ENCODE data around the gene ARMC9.

DNA sequence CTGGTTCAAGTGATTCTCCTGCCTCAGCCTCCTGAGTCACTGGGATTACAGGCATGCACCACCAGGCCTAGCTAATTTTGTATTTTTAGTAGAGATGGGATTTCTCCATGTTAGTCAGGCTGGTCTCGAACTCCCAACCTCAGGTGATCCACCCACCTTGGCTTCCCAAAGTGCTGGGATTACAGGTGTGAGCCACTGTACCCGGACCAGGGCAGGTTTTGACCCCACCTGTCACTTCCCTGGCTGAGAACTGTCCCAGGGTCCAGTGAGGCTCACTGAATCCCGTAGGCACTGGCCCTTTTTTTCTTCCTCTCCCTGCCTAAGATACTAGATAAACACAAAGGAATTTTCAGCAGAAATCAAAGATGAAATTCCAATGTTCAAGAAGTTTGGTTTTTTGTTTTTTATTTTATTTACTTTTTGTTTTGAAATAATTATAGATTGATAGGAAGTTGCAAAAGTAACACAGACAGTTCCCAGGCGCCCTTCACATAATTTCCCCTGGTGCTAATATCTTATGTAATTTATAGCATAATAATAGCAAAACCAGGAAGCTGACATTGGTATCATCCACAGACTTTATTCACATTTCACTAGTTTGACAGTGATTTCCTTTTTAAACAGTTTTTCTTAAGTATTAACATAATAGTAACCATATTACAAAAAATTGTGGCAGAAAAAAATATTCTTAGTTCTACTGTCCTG is 144.7 kb downstream of the ARMC9 start:
- TF ChIP-seq EZH2 (IDR thresholded peaks at IDR 0.05; ENCODE audit: insufficient read depth, poor library complexity, severe bottlenecking) (no peak), EZH2phosphoT487 (IDR thresholded peaks at IDR 0.05; ENCODE audit: insufficient read depth, low read depth) (no peak)
